Neuronal stem cell (in vitro differentiated cells): ENCODE results near the gene SRSF3.
"Not testable (repeated sequence)": the region's sequence is repeated elsewhere in the genome, so short reads cannot be mapped to it uniquely, and the experiment has no call there.

Source experiments
- DNase-seq: peaks from one replicate; pipeline ENCODE4 v3.0.0-alpha.2; 2013; ENCODE audit warnings: low spot score
- H2AFZ ChIP-seq: one replicate; pipeline ENCODE4 v1.6.1; 2013; ENCODE audit warnings: mild to moderate bottlenecking, low read length, inconsistent platforms
- H2AK5ac ChIP-seq: 2 replicates; pipeline ENCODE4 v1.6.1; 2013; ENCODE audit warnings: low read depth, mild to moderate bottlenecking, inconsistent platforms, low read length, moderate library complexity, mixed read lengths
- H2BK120ac ChIP-seq: 2 replicates; pipeline ENCODE4 v1.6.1; 2013; ENCODE audit warnings: low read depth, mild to moderate bottlenecking, inconsistent platforms, low read length, moderate library complexity, mixed read lengths
- H2BK12ac ChIP-seq: one replicate; pipeline ENCODE4 v1.6.1; 2013; ENCODE audit warnings: low read length, inconsistent platforms
- H2BK15ac ChIP-seq: 2 replicates; pipeline ENCODE4 v1.6.1; 2013; ENCODE audit warnings: mild to moderate bottlenecking, low read length, inconsistent platforms, mixed read lengths
- H2BK5ac ChIP-seq: one replicate; pipeline ENCODE4 v1.6.1; 2013; ENCODE audit warnings: inconsistent platforms, mild to moderate bottlenecking, low read length, moderate library complexity
- H3K14ac ChIP-seq: one replicate; pipeline ENCODE4 v1.6.1; 2013; ENCODE audit warnings: low read length, inconsistent platforms
- H3K18ac ChIP-seq: 2 replicates; pipeline ENCODE4 v1.6.1; 2013; ENCODE audit warnings: low read length, inconsistent platforms
- H3K23ac ChIP-seq: 2 replicates; pipeline ENCODE4 v1.6.1; 2013; ENCODE audit warnings: low read depth, mild to moderate bottlenecking, mixed read lengths, low read length, inconsistent platforms; ENCODE audit not compliant: poor library complexity
- H3K27ac ChIP-seq: replicated peaks from 3 replicates; pipeline ENCODE4 v1.5.1; 2013; ENCODE audit warnings: low read length, inconsistent platforms
- H3K27me3 ChIP-seq, 3 experiments: 2 replicates each; pipeline ENCODE4 v1.6.1; 2013; ENCODE audit warnings: low read length in 3 of 3, mild to moderate bottlenecking in 2 of 3, inconsistent platforms in 1 of 3, low read depth in 1 of 3, mixed read lengths in 1 of 3, moderate library complexity in 1 of 3; ENCODE audit not compliant: control insufficient read depth in 3 of 3, insufficient read depth in 3 of 3
- H3K36me3 ChIP-seq, 2 donors: replicated peaks in 1 of 2; 2 replicates each; pipeline ENCODE4 v1.6.1; 2013; ENCODE audit warnings: low read length in 2 of 2; ENCODE audit not compliant: control insufficient read depth in 2 of 2, insufficient read depth in 2 of 2
- H3K4ac ChIP-seq: 2 replicates; pipeline ENCODE4 v1.6.1; 2013; ENCODE audit warnings: inconsistent platforms, mild to moderate bottlenecking, low read length, moderate library complexity
- H3K4me1 ChIP-seq, 2 donors: 1 replicate in 1 of 2; 2 replicates in 1 of 2; pipeline ENCODE4 v1.6.1; 2013; ENCODE audit warnings: low read length in 2 of 2, low read depth in 1 of 2; ENCODE audit not compliant: control insufficient read depth in 2 of 2, insufficient read depth in 1 of 2
- H3K4me2 ChIP-seq: one replicate; pipeline ENCODE4 v1.6.1; 2013; ENCODE audit warnings: mild to moderate bottlenecking, low read length, inconsistent platforms; ENCODE audit not compliant: insufficient read depth, poor library complexity, severe bottlenecking
- H3K4me3 ChIP-seq, 2 donors: 2 replicates each; pipeline ENCODE4 v1.5.1; 2013; ENCODE audit warnings: low read length in 2 of 2, mild to moderate bottlenecking in 2 of 2, inconsistent platforms in 1 of 2, moderate library complexity in 1 of 2
- H3K79me1 ChIP-seq: one replicate; pipeline ENCODE4 v1.6.1; 2013; ENCODE audit warnings: low read depth, mild to moderate bottlenecking, inconsistent platforms, low read length, moderate library complexity
- H3K9ac ChIP-seq: one replicate; pipeline ENCODE4 v1.6.1; 2013; ENCODE audit warnings: mild to moderate bottlenecking, low read depth, low read length, inconsistent platforms; ENCODE audit not compliant: poor library complexity
- H3K9me3 ChIP-seq, 2 donors: replicated peaks in 1 of 2; 2 replicates each; pipeline versions ENCODE3 to v1.6.1; 2013; ENCODE audit warnings: low read length in 2 of 2, mild to moderate bottlenecking in 2 of 2, inconsistent platforms in 1 of 2, low read depth in 1 of 2, mixed read lengths in 1 of 2, moderate library complexity in 1 of 2; ENCODE audit not compliant: control insufficient read depth in 2 of 2, insufficient read depth in 1 of 2
- H4K8ac ChIP-seq: one replicate; pipeline ENCODE4 v1.6.1; 2013; ENCODE audit warnings: low read depth, mild to moderate bottlenecking, inconsistent platforms, low read length, moderate library complexity
- H4K91ac ChIP-seq: one replicate; pipeline ENCODE4 v1.6.1; 2013; ENCODE audit warnings: low read length, low read depth, mild to moderate bottlenecking, inconsistent platforms; ENCODE audit not compliant: poor library complexity
- WGBS, 2 donors: extraction: QIAGEN DNeasy Blood & Tissue Kit; methylation state at CpG; one replicate each; pipeline ENCODE4 v1.1.7; 2013; ENCODE audit warnings: missing lambda C conversion rate in 2 of 2, mixed read lengths in 1 of 2; ENCODE audit not compliant: insufficient read length in 2 of 2, insufficient replicate concordance in 1 of 2; ENCODE audit errors: extremely low coverage in 2 of 2; 5-methylcytosine and 5-hydroxymethylcytosine counted together

SRSF3 gene

GRCh38 chr6:36604090-36605060 is 10.2 kb downstream of the SRSF3 start:
- no peak overlapping the region for H2BK15ac ChIP-seq
- H3K4me2 ChIP-seq, result no peak overlapping the region
- H3K18ac ChIP-seq, result no peak overlapping the region
- no peaks in the 10 kb centered on the region for H3K27me3 ChIP-seq
- no peak overlapping the region for H4K91ac ChIP-seq
- H3K4me3 ChIP-seq, result no peak overlapping the region
- no peak for DNase-seq
- no CpG with 5 or more reads among the region's 6 CpGs for WGBS, 2 donors
- no peak overlapping the region for H4K8ac ChIP-seq
- no peak overlapping the region for H2AFZ ChIP-seq
- H2AK5ac ChIP-seq, result no peak overlapping the region
- H2BK12ac ChIP-seq, result no peak overlapping the region
- no peak overlapping the region for H3K23ac ChIP-seq
- H3K27ac ChIP-seq, result no peak overlapping the region
- no peaks in the 10 kb centered on the region for H3K79me1 ChIP-seq
- peaks cover 45 to 100% of the 10 kb centered on the region in 2 donors for H3K36me3 ChIP-seq
- no peak overlapping the region for H2BK120ac ChIP-seq
- H3K14ac ChIP-seq, result no peak overlapping the region
- no peak overlapping the region for H2BK5ac ChIP-seq
- peaks cover 2 to 3% of the 10 kb centered on the region in 2 donors for H3K4me1 ChIP-seq
- no peak overlapping the region for H3K9ac ChIP-seq
- no peaks in the 10 kb centered on the region for H3K9me3 ChIP-seq
- H3K4ac ChIP-seq, result no peak overlapping the region

GRCh38 chr6:36605143-36605542 is 11.0 kb downstream of the SRSF3 start:
- H3K36me3 ChIP-seq, result peaks cover 40 to 100% of the 10 kb centered on the region in 2 donors
- WGBS, 2 donors, result no CpG with 5 or more reads among the region's 5 CpGs

GRCh38 chr6:36605560-36606391 is 11.6 kb downstream of the SRSF3 start:
- H3K27ac ChIP-seq, result no peak overlapping the region
- H3K4me3 ChIP-seq, result no peak overlapping the region
- no peaks in the 10 kb centered on the region for H3K4me1 ChIP-seq
- DNase-seq, result no peak
- H3K23ac ChIP-seq, result no peak overlapping the region
- H3K4ac ChIP-seq, result no peak overlapping the region
- H2BK15ac ChIP-seq, result no peak overlapping the region
- H3K79me1 ChIP-seq, result no peaks in the 10 kb centered on the region
- no peak overlapping the region for H2BK12ac ChIP-seq
- no peak overlapping the region for H3K18ac ChIP-seq
- H3K4me2 ChIP-seq, result no peak overlapping the region
- no peak overlapping the region for H2AK5ac ChIP-seq
- H2BK5ac ChIP-seq, result no peak overlapping the region
- peaks cover 38 to 100% of the 10 kb centered on the region in 2 donors for H3K36me3 ChIP-seq
- H3K9ac ChIP-seq, result no peak overlapping the region
- H2AFZ ChIP-seq, result no peak overlapping the region
- H3K9me3 ChIP-seq, result no peaks in the 10 kb centered on the region
- H3K14ac ChIP-seq, result no peak overlapping the region
- no peak overlapping the region for H4K8ac ChIP-seq
- H4K91ac ChIP-seq, result no peak overlapping the region
- H2BK120ac ChIP-seq, result no peak overlapping the region
- no peaks in the 10 kb centered on the region for H3K27me3 ChIP-seq
- WGBS, 2 donors, result no CpG with 5 or more reads among the region's 7 CpGs

More at GRCh38 chr6:36605143-36605542, 11.0 kb downstream of the SRSF3 start:
- Histone ChIP-seq H2BK15ac (no peak overlapping the region), H3K4me1 (no peaks in the 10 kb centered on the region), H3K14ac (no peak overlapping the region), H3K4ac (no peak overlapping the region), H3K79me1 (no peaks in the 10 kb centered on the region), H2BK12ac (no peak overlapping the region), H2AFZ (no peak overlapping the region), H3K27me3 (no peaks in the 10 kb centered on the region), H2BK120ac (no peak overlapping the region), H4K8ac (no peak overlapping the region), H3K27ac (no peak overlapping the region), H3K4me2 (no peak overlapping the region), H3K23ac (no peak overlapping the region), H2AK5ac (no peak overlapping the region), H3K4me3 (no peak overlapping the region), H4K91ac (no peak overlapping the region), H2BK5ac (no peak overlapping the region), H3K9me3 (no peaks in the 10 kb centered on the region), H3K18ac (no peak overlapping the region), H3K9ac (no peak overlapping the region)
- no peak for DNase-seq

GRCh38 chr6:36607305-36607682 is 13.1 kb downstream of the SRSF3 start:
- H2BK15ac ChIP-seq, H3K4ac ChIP-seq, H3K4me3 ChIP-seq, H3K9ac ChIP-seq, H3K4me1 ChIP-seq, H2BK5ac ChIP-seq, H3K23ac ChIP-seq, H4K91ac ChIP-seq, H3K4me2 ChIP-seq, H3K27me3 ChIP-seq, H2AK5ac ChIP-seq, H2BK120ac ChIP-seq, H3K14ac ChIP-seq, H2AFZ ChIP-seq, H4K8ac ChIP-seq, H3K79me1 ChIP-seq, H3K9me3 ChIP-seq, H2BK12ac ChIP-seq, H3K27ac ChIP-seq, H3K18ac ChIP-seq, DNase-seq: not testable (repeated sequence)
- WGBS, 2 donors, result no CpG with 5 or more reads among the region's 8 CpGs
- H3K36me3 ChIP-seq, result peaks cover 39 to 100% of the 10 kb centered on the region in 2 donors
